HepG2 (cell line): Measurements from ENCODE around the gene POLR2H. TPM values are rescaled to one million over a fixed set of nuclear protein-coding genes. Genes with fewer than 3 reads are reported as not detected.

ENCODE experiments used
- KDM2A ChIP-seq: sonication (generic); formaldehyde crosslinking; IDR thresholded peaks from 2 replicates; pipeline ENCODE4 v1.4.0; 2020; ENCODE audit warnings: low read depth, missing genetic modification reagents, borderline replicate concordance
- ZNF12 ChIP-seq: sonication (generic); formaldehyde crosslinking; IDR thresholded peaks from 2 replicates; pipeline ENCODE4 v1.5.0; 2020; ENCODE audit warnings: missing genetic modification reagents
- polyA plus RNA-seq, 8 experiments: library from polyadenylated mRNA; depleted of rRNA in 3 of 8; stranded (reverse) in 7 of 8; unstranded in 1 of 8; fragments of >200 nt; fragmentation: Illumina TruSeq in 4 of 8; extraction: Trizol in 4 of 8; gene quantifications; 2 replicates each; pipeline versions ENCODE4 v1.2.1 to v1.2.3, GENCODE V29; 2011 to 2016; ENCODE audit warnings: low read depth in 4 of 8, missing spikeins in 1 of 8, mixed read lengths in 1 of 8; ENCODE audit not compliant: insufficient read depth in 1 of 8
- total RNA-seq, 5 experiments: library from RNA; depleted of rRNA; stranded (reverse); fragments of >200 nt; fragmentation: Illumina TruSeq; extraction: Trizol; gene quantifications; 2 replicates each; pipeline ENCODE4 v1.2.3, GENCODE V29; 2016; ENCODE audit warnings: low read depth in 1 of 5
- TF ChIP-seq, protein P1 (sequence below): sonication (generic); formaldehyde crosslinking; IDR thresholded peaks from 2 replicates; pipeline ENCODE4 v1.5.1; 2020; ENCODE audit warnings: mild to moderate bottlenecking, missing genetic modification reagents, moderate library complexity
- TF ChIP-seq, protein P2 (sequence below): sonication (generic); formaldehyde crosslinking; IDR thresholded peaks from 2 replicates; pipeline ENCODE4 v1.5.0; 2020; ENCODE audit warnings: missing genetic modification reagents

The POLR2H gene
- total and polyA plus RNA-seq, 2 of the 13 experiments (the other 11 are each of a cell fraction or from before 2014, with no cell fraction given), result 118 to 194 TPM

DNA sequence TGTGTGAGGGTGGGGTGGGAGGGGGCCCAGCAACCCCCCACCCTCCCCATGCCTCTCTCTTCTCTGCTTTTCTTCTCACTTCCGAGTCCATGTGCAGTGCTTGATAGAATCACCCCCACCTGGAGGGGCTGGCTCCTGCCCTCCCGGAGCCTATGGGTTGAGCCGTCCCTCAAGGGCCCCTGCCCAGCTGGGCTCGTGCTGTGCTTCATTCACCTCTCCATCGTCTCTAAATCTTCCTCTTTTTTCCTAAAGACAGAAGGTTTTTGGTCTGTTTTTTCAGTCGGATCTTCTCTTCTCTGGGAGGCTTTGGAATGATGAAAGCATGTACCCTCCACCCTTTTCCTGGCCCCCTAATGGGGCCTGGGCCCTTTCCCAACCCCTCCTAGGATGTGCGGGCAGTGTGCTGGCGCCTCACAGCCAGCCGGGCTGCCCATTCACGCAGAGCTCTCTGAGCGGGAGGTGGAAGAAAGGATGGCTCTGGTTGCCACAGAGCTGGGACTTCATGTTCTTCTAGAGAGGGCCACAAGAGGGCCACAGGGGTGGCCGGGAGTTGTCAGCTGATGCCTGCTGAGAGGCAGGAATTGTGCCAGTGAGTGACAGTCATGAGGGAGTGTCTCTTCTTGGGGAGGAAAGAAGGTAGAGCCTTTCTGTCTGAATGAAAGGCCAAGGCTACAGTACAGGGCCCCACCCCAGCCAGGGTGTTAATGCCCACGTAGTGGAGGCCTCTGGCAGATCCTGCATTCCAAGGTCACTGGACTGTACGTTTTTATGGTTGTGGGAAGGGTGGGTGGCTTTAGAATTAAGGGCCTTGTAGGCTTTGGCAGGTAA, 16.0 kb upstream of the POLR2H start (continued):
- TF ChIP-seq, protein P1, sequence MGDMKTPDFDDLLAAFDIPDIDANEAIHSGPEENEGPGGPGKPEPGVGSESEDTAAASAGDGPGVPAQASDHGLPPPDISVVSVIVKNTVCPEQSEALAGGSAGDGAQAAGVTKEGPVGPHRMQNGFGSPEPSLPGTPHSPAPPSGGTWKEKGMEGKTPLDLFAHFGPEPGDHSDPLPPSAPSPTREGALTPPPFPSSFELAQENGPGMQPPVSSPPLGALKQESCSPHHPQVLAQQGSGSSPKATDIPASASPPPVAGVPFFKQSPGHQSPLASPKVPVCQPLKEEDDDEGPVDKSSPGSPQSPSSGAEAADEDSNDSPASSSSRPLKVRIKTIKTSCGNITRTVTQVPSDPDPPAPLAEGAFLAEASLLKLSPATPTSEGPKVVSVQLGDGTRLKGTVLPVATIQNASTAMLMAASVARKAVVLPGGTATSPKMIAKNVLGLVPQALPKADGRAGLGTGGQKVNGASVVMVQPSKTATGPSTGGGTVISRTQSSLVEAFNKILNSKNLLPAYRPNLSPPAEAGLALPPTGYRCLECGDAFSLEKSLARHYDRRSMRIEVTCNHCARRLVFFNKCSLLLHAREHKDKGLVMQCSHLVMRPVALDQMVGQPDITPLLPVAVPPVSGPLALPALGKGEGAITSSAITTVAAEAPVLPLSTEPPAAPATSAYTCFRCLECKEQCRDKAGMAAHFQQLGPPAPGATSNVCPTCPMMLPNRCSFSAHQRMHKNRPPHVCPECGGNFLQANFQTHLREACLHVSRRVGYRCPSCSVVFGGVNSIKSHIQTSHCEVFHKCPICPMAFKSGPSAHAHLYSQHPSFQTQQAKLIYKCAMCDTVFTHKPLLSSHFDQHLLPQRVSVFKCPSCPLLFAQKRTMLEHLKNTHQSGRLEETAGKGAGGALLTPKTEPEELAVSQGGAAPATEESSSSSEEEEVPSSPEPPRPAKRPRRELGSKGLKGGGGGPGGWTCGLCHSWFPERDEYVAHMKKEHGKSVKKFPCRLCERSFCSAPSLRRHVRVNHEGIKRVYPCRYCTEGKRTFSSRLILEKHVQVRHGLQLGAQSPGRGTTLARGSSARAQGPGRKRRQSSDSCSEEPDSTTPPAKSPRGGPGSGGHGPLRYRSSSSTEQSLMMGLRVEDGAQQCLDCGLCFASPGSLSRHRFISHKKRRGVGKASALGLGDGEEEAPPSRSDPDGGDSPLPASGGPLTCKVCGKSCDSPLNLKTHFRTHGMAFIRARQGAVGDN (CRISPR knock-in tag), result peak; percentile 50
- TF ChIP-seq, protein P2, sequence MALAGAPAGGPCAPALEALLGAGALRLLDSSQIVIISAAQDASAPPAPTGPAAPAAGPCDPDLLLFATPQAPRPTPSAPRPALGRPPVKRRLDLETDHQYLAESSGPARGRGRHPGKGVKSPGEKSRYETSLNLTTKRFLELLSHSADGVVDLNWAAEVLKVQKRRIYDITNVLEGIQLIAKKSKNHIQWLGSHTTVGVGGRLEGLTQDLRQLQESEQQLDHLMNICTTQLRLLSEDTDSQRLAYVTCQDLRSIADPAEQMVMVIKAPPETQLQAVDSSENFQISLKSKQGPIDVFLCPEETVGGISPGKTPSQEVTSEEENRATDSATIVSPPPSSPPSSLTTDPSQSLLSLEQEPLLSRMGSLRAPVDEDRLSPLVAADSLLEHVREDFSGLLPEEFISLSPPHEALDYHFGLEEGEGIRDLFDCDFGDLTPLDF, result no peak
- no peak for TF ChIP-seq ZNF12 (CRISPR knock-in tag)
- peak; percentile 72; the same call in 1 of the 2 replicates for TF ChIP-seq KDM2A (CRISPR knock-in tag)
- TF ChIP-seq, all 625 proteins: peak for 33
